WERI-Rb-1 (cell line): Measurements from ENCODE around the gene LZTS2.

Source experiments
- DNase-seq: peaks from one replicate; pipeline ENCODE4 v3.0.0-alpha.2; 2020
- H3K27ac ChIP-seq: fragments of 250-450 bp; sonication (Bioruptor Pico); 2 replicates; pipeline ENCODE4 v1.5.1; 2020; ENCODE audit warnings: mild to moderate bottlenecking, moderate library complexity
- H3K27me3 ChIP-seq: fragments of 250-450 bp; sonication (Bioruptor Pico); 2 replicates; pipeline ENCODE4 v1.5.1; 2021; ENCODE audit warnings: mild to moderate bottlenecking, low read depth, moderate library complexity; ENCODE audit not compliant: insufficient read depth, severe bottlenecking
- H3K36me3 ChIP-seq: fragments of 250-450 bp; sonication (Bioruptor Pico); 2 replicates; pipeline ENCODE4 v1.5.1; 2020; ENCODE audit warnings: mild to moderate bottlenecking, moderate library complexity
- H3K4me3 ChIP-seq: 2 replicates; pipeline ENCODE4 v1.5.1; 2011; ENCODE audit warnings: low read depth, mild to moderate bottlenecking, control low read depth, low read length
- H3K9me3 ChIP-seq: fragments of 250-450 bp; sonication (Bioruptor Pico); 2 replicates; pipeline ENCODE4 v1.5.1; 2021; ENCODE audit warnings: mild to moderate bottlenecking, moderate library complexity; ENCODE audit not compliant: severe bottlenecking
- TF ChIP-seq, protein P1 (sequence below): IDR thresholded peaks from 2 replicates; pipeline ENCODE4 v1.5.1; 2011; ENCODE audit warnings: low read depth, mild to moderate bottlenecking, control low read depth, inconsistent platforms, low read length

Gene LZTS2

DNA sequence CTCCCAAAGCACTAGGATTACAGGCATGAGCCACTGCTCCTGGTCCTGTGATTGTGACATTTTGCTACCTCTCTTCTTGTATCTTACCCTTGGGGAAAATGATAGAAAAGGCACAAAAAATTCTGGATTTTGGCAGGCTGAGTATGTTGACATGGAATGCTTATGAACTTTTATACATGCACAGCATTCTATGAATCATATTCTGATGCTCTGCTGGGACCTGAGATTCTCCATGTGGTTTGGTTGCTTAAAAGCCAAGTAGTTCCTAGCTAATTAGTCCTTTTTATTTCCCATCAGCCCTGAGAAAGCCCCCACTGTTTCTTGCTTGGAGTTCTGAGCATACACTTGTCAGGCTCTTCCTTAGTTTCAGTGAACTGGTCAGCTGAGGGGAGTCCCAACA is 53.9 kb downstream of the LZTS2 start:
- no peak overlapping the region for H3K27ac ChIP-seq
- no peak overlapping the region for H3K4me3 ChIP-seq
- TF ChIP-seq, protein P1, sequence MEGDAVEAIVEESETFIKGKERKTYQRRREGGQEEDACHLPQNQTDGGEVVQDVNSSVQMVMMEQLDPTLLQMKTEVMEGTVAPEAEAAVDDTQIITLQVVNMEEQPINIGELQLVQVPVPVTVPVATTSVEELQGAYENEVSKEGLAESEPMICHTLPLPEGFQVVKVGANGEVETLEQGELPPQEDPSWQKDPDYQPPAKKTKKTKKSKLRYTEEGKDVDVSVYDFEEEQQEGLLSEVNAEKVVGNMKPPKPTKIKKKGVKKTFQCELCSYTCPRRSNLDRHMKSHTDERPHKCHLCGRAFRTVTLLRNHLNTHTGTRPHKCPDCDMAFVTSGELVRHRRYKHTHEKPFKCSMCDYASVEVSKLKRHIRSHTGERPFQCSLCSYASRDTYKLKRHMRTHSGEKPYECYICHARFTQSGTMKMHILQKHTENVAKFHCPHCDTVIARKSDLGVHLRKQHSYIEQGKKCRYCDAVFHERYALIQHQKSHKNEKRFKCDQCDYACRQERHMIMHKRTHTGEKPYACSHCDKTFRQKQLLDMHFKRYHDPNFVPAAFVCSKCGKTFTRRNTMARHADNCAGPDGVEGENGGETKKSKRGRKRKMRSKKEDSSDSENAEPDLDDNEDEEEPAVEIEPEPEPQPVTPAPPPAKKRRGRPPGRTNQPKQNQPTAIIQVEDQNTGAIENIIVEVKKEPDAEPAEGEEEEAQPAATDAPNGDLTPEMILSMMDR = no peak
- H3K36me3 ChIP-seq = no peaks in the 10 kb centered on the region
- no peaks in the 10 kb centered on the region for H3K9me3 ChIP-seq
- no peak for DNase-seq
- H3K27me3 ChIP-seq = no peaks in the 10 kb centered on the region

DNA sequence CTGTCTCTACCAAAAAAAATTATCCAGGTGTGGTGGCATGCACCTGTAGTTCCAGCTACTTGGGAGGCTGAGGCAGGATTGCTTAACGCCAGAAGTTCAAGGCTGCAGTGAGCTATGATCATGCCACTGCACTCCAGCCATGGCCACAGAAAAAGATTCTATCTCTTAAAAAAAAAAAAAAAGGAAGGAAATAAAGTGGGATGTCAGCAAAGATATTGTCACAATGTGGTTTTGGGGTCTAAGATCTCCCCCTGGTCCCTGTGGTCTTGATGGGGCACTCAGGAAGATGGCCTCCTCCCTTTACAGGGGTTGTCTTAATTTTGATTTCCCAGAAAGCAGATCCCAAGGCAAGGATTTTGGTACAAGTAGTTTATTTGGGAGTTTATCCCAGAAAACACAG is 54.7 kb downstream of the LZTS2 start:
- no peaks in the 10 kb centered on the region for H3K27me3 ChIP-seq
- TF ChIP-seq, protein P1 = no peak
- H3K27ac ChIP-seq = no peak overlapping the region
- no peak overlapping the region for H3K4me3 ChIP-seq
- no peaks in the 10 kb centered on the region for H3K36me3 ChIP-seq
- H3K9me3 ChIP-seq = no peaks in the 10 kb centered on the region
- no peak for DNase-seq

DNA sequence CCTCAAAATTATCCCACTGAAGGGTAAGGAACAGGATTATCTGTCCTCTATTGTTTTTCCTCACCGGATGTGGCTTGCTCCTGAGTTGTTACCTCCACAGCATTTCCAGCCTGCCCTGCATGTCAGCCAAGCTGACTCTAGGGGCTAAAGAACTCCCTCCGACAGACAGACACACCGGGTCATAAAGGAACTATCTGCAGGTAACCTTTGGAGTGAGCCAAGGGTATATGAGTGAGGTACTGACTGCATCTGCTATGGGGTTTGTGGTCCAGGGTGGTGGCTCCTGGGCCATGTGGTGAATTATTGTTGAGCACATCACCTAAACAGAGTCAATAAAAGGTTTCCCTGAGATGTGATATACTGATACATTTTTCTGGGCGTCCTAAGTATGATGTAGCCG is 55.3 kb downstream of the LZTS2 start:
- DNase-seq = no peak
- H3K9me3 ChIP-seq = no peaks in the 10 kb centered on the region
- H3K36me3 ChIP-seq = no peaks in the 10 kb centered on the region
- no peak overlapping the region for H3K27ac ChIP-seq
- no peak overlapping the region for H3K4me3 ChIP-seq
- no peaks in the 10 kb centered on the region for H3K27me3 ChIP-seq
- TF ChIP-seq, protein P1 = no peak

DNA sequence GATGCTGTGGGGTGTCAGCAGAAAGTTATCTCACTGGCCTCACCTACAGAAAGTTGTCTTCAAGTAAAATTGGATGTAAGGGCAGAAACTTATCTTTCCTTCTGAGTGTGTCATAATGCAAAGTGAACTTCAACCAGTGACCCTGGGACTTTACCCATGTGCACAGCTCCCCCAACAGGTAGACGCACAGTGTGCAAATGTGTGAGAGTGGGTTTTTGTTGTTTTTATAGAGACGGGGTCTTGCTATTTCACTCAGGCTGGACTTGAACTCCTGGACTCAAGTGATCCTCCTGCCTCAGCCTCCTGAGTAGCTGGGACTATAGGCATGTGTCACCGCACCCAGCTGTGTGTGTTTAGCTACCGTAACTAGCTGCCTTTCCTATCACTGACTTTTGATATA is 55.8 kb downstream of the LZTS2 start:
- Histone ChIP-seq H3K27me3 (no peaks in the 10 kb centered on the region), H3K9me3 (no peaks in the 10 kb centered on the region), H3K36me3 (no peaks in the 10 kb centered on the region), H3K4me3 (no peak overlapping the region), H3K27ac (no peak overlapping the region)
- no peak for DNase-seq
- TF ChIP-seq, protein P1 = peak; percentile 67

DNA sequence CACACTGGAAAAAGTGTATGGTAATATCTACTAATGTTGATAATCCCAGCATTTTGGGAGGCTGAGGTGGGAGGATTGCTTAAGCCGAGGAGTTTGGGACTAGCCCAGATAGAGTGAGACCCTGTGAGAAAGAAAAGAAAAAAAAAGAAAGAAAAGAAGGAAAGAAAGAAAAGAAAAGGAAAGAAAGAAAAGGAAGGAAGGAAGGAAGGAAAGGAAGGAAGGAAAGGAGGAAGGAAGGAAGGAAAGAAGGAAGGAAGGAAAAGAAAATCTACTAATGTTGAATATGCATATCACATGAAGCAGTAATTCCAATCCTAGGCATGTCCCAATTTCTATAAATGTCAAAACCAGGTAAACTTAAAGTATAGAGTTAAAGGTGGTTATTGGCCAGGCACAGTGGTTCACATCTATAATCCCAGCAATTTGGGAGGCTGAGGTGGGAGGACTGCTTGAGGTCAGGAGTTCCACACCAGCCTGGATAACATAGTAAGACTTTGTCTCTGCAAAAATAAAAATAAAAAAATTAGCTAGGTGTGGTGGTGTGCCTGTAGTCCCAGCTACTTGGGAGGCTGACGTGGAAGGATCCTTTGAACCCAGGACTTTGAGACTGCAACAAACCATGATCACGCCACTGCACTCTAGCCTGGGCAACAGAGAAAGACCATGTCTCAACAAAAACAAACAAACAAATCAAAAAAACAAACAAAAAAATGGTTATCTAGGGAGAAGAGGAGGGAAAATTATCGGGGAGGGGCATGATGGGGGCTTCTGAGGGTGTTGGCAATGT is 57.0 kb downstream of the LZTS2 start:
- no peak overlapping the region for H3K27ac ChIP-seq
- TF ChIP-seq, protein P1 = no peak
- no peaks in the 10 kb centered on the region for H3K36me3 ChIP-seq
- no peak for DNase-seq
- no peaks in the 10 kb centered on the region for H3K9me3 ChIP-seq
- no peaks in the 10 kb centered on the region for H3K27me3 ChIP-seq
- no peak overlapping the region for H3K4me3 ChIP-seq
